Esophagus muscularis mucosa (tissue), 4 donors: ENCODE results near the gene HSF4. TPM values are rescaled to one million over a fixed set of nuclear protein-coding genes. Genes with fewer than 3 reads are reported as not detected.

Experiments
- DNase-seq: peaks from one replicate; pipeline ENCODE4 v3.0.0-alpha.2; 2017; ENCODE audit errors: extremely low spot score
- H3K27ac ChIP-seq, 4 donors: fragments of 200-600 bp; sonication (generic); replicated peaks in 1 of 4; 1 replicate in 3 of 4; 2 replicates in 1 of 4; pipeline ENCODE4 v1.5.1; 2016 to 2019; ENCODE audit warnings: mild to moderate bottlenecking in 1 of 4
- H3K27me3 ChIP-seq, 4 donors: fragments of 200-600 bp; sonication (generic); one replicate each; pipeline versions ENCODE4 v1.5.1 to v1.6.0; 2016 to 2019
- H3K36me3 ChIP-seq, 4 donors: fragments of 200-600 bp; sonication (generic); one replicate each; pipeline ENCODE4 v1.5.1; 2016 to 2019
- H3K4me1 ChIP-seq, 4 donors: fragments of 200-600 bp; sonication (generic); one replicate each; pipeline ENCODE4 v1.5.1; 2016 to 2019
- H3K4me3 ChIP-seq, 4 donors: fragments of 200-600 bp; sonication (generic); 1 replicate in 2 of 4; 2 replicates in 2 of 4; pipeline ENCODE4 v1.5.1; 2016 to 2019; ENCODE audit warnings: mild to moderate bottlenecking in 4 of 4, moderate library complexity in 1 of 4
- H3K9me3 ChIP-seq, 4 donors: fragments of 200-600 bp; sonication (generic); 1 replicate in 3 of 4; 2 replicates in 1 of 4; pipeline ENCODE4 v1.5.1; 2016 to 2019
- EP300 ChIP-seq: sonication (generic); formaldehyde crosslinking; IDR thresholded peaks from one replicate; pipeline ENCODE4 v1.6.1; 2017; ENCODE audit warnings: antibody characterized with exemption
- POLR2A ChIP-seq: fragments of 450-650 bp; IDR thresholded peaks from one replicate; pipeline ENCODE4 v1.6.1; 2017; ENCODE audit warnings: antibody characterized with exemption, moderate library complexity, mild to moderate bottlenecking, low read depth
- POLR2AphosphoS5 ChIP-seq, 2 donors: sonication (generic); formaldehyde crosslinking; IDR thresholded peaks; one replicate each; pipeline ENCODE4 v1.6.1; 2017; ENCODE audit warnings: antibody characterized with exemption in 2 of 2
- WGBS: methylation state at CpG from one replicate; pipeline ENCODE4 v1.1.5; 2018; 5-methylcytosine and 5-hydroxymethylcytosine counted together
- intact Hi-C: fragments of 100-400 bp; cut with DNase I; formaldehyde crosslinking; loops from one replicate; pipeline ENCODE4 v1.15.1; 2023
- total RNA-seq, 4 donors: library from RNA; depleted of rRNA; stranded (reverse); fragments of >200 nt; gene quantifications; one replicate each; pipeline versions ENCODE4 v1.1.0 to v1.2.1, GENCODE V29; 2016
- TF ChIP-seq, protein P1 (sequence below), 3 experiments: fragments of 200-600 bp in 2 of 3; fragments of 450-650 bp in 1 of 3; sonication (generic) in 2 of 3; IDR thresholded peaks; one replicate each; pipeline ENCODE4 v1.5.1; 2017 to 2019; ENCODE audit warnings: antibody characterized with exemption in 3 of 3, mild to moderate bottlenecking in 2 of 3, moderate library complexity in 1 of 3

HSF4 gene, protein sequence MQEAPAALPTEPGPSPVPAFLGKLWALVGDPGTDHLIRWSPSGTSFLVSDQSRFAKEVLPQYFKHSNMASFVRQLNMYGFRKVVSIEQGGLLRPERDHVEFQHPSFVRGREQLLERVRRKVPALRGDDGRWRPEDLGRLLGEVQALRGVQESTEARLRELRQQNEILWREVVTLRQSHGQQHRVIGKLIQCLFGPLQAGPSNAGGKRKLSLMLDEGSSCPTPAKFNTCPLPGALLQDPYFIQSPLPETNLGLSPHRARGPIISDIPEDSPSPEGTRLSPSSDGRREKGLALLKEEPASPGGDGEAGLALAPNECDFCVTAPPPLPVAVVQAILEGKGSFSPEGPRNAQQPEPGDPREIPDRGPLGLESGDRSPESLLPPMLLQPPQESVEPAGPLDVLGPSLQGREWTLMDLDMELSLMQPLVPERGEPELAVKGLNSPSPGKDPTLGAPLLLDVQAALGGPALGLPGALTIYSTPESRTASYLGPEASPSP
- total RNA-seq = 10 to 100 TPM; 27.3 to 61.9 (median 41.1) TPM

DNA sequence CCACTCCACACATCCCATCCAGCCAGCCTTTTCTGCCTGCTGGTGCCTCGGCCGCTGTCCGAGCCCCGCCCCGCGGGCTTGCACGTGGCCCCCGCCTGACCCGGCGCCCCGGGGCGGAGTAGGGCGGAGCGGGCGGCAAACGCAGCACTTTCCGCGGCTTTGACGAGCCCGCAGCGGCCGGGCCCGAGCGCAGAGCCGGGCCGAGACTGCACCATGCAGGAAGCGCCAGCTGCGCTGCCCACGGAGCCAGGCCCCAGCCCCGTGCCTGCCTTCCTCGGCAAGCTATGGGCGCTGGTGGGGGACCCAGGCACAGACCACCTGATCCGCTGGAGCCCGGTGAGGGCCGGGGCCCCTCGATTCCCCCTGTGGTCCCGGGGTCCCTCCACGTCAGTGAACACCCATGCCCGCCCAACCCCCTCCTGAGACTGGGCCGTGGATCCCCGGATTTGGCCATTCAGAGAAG, at the start of gene HSF4:
Gene HSF4, plus strand, starts transcription at position 147 of the 463 bp plus-strand sequence. Its CDS starts 67 bp downstream, at position 214.
- TF ChIP-seq EP300 (no peak), POLR2A (peak; percentile 28), POLR2AphosphoS5 (IDR thresholded peaks at IDR 0.05) (peak; percentile 70 to 77)
- Histone ChIP-seq H3K27ac (peak within 1 kb of the TSS; percentile 80 to 97 (median 90)), H3K4me1 (peaks cover 66 to 98% (median 87%) of the 10 kb centered on the region in 4 donors), H3K27me3 (peaks cover 0 to 36% (median 2%) of the 10 kb centered on the region in 4 donors), H3K9me3 (no peaks in the 10 kb centered on the region), H3K36me3 (peaks cover 0 to 11% (median 4%) of the 10 kb centered on the region in 4 donors), H3K4me3 (peak within 1 kb of the TSS; percentile 53 to 57 (median 54))
- DNase-seq = no peak
- intact Hi-C loops = no loop called here
- WGBS = no CpG with 5 or more reads among the region's 41 CpGs

DNA sequence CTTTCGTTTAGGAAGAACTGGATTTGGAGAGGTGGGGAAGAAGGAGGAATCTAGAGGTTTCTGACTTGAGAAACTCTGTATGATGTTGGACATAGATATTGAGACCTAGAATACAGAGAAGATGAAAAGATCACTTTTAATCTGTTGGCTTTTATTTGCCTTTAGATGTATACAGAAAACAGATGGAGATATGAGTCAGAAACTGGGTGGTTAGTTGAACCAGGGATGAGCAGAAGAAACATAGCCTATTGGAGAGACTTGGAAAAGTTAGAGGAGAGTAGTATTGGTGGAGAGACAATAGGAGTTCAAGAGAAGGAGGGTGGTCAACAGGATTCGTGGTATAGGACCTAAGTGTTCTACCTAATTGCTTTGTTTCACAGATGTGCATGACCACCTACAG, 49.8 kb upstream of the HSF4 start:
- Histone ChIP-seq H3K36me3 (peaks cover 0 to 15% (median 1%) of the 10 kb centered on the region in 4 donors), H3K9me3 (no peaks in the 10 kb centered on the region), H3K27me3 (no peaks in the 10 kb centered on the region), H3K27ac (no peak overlapping the region), H3K4me3 (no peak overlapping the region), H3K4me1 (peaks cover 13 to 38% (median 23%) of the 10 kb centered on the region in 4 donors)
- TF ChIP-seq POLR2A (no peak), POLR2AphosphoS5 (IDR thresholded peaks at IDR 0.05) (no peak), EP300 (no peak)
- TF ChIP-seq, protein P1, sequence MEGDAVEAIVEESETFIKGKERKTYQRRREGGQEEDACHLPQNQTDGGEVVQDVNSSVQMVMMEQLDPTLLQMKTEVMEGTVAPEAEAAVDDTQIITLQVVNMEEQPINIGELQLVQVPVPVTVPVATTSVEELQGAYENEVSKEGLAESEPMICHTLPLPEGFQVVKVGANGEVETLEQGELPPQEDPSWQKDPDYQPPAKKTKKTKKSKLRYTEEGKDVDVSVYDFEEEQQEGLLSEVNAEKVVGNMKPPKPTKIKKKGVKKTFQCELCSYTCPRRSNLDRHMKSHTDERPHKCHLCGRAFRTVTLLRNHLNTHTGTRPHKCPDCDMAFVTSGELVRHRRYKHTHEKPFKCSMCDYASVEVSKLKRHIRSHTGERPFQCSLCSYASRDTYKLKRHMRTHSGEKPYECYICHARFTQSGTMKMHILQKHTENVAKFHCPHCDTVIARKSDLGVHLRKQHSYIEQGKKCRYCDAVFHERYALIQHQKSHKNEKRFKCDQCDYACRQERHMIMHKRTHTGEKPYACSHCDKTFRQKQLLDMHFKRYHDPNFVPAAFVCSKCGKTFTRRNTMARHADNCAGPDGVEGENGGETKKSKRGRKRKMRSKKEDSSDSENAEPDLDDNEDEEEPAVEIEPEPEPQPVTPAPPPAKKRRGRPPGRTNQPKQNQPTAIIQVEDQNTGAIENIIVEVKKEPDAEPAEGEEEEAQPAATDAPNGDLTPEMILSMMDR (IDR thresholded peaks at IDR 0.05) = no peak
- WGBS = 95% methylated on average over 2 of the region's 2 CpGs
- intact Hi-C loops = no loop called here
- DNase-seq = no peak

DNA sequence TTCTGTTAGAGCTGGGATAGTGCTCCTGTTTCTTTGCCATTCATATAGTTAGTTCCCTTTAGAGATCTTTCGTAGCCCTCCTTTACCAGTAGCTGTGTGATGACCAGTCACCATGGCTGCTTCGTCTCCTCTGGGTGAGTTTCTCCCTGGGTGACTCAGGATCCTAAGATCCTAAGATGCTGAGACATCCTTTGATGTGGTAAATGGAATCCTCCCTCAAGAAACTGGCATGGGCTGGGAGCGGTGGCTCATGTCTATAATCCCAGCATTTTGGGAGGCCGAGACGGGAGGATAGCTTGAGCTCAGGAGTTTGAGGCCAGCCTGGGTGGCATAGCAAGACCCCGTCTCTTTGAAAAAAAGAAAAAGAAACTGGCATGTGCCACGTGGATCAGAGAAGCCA, 48.9 kb upstream of the HSF4 start:
- TF ChIP-seq, protein P1 (IDR thresholded peaks at IDR 0.05) = no peak
- TF ChIP-seq EP300 (no peak), POLR2AphosphoS5 (IDR thresholded peaks at IDR 0.05) (no peak), POLR2A (no peak)
- H3K4me3 ChIP-seq = no peak overlapping the region
- no peak overlapping the region for H3K27ac ChIP-seq
- intact Hi-C loops = no loop called here
- peaks cover 0 to 24% (median 8%) of the 10 kb centered on the region in 4 donors for H3K36me3 ChIP-seq
- no peaks in the 10 kb centered on the region for H3K9me3 ChIP-seq
- no peaks in the 10 kb centered on the region for H3K27me3 ChIP-seq
- 77% methylated on average over 7 of the region's 7 CpGs for WGBS
- DNase-seq = no peak
- peaks cover 9 to 33% (median 18%) of the 10 kb centered on the region in 4 donors for H3K4me1 ChIP-seq

DNA sequence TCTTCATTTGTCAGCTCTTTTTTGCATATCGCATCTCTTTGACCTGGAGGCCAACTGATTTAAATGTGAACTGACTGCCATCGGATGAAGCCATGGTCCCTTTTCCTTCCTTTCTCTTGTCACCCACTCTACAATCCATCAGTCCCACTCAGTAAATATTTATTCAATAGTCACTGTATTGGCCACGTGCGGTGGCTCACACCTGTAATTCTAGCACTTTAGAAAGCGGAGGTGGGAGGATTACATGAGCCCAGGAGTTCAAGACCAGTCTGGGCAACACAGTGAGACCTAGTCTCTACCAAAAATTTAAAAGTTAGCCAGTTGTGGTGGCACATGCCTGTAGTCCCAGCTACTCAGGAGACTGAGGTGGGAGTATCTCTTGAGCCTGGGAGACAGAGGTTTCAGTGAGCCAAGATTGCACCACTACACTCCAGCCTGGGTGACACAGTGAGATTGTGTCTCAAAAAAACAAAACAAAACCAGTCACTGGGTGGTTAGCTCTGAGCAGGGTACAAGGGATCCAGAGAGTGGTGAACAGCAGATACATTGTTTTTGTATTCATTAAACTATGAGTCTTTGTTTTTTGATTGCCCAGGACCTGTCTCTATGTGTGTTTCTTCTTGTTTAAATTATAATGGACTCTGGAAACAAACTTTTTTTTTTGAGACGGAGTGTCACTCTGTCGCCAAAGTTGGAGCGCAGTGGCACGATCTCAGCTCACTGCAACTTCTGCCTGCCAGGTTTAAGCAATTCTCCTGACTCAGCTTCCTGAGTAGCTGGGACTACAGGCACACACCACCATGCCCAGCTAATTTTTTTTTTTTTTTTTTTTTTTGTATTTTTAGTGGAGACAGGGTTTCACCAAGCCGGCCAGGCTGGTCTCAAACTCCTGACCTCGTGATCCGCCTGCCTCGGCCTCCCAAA, 47.9 kb upstream of the HSF4 start:
- no peak for DNase-seq
- no peak overlapping the region for H3K27ac ChIP-seq
- intact Hi-C loops = no loop called here

More for the DNA sequence above, 47.9 kb upstream of the HSF4 start:
- Histone ChIP-seq H3K4me1 (peaks cover 0 to 22% (median 8%) of the 10 kb centered on the region in 4 donors), H3K27me3 (no peaks in the 10 kb centered on the region), H3K4me3 (no peak overlapping the region), H3K36me3 (peaks cover 2 to 34% (median 17%) of the 10 kb centered on the region in 4 donors), H3K9me3 (no peaks in the 10 kb centered on the region)
- TF ChIP-seq, protein P1 (IDR thresholded peaks at IDR 0.05) = no peak
- TF ChIP-seq POLR2A (no peak), POLR2AphosphoS5 (IDR thresholded peaks at IDR 0.05) (no peak), EP300 (no peak)
- WGBS = 80% methylated on average over 13 of the region's 13 CpGs
